Coronary artery (tissue), 2 donors: ENCODE measurements around the gene ACD.

ENCODE experiments used
- DNase-seq: peaks from one replicate; pipeline ENCODE4 v3.0.0-alpha.2; 2017; ENCODE audit warnings: low spot score
- H3K27ac ChIP-seq, 2 donors: fragments of 200-600 bp; sonication (generic); one replicate each; pipeline ENCODE4 v1.5.1; 2016 to 2019
- H3K4me3 ChIP-seq: fragments of 200-600 bp; sonication (generic); 2 replicates; pipeline ENCODE4 v1.5.1; 2016; ENCODE audit warnings: mild to moderate bottlenecking, moderate library complexity
- CTCF ChIP-seq: fragments of 200-600 bp; sonication (generic); IDR thresholded peaks from one replicate; pipeline ENCODE4 v1.5.1; 2019; ENCODE audit warnings: antibody characterized with exemption

Gene ACD

GRCh38 chr16:67683767-67684166, 23.7 kb upstream of the ACD start:
- no peak for DNase-seq
- TF ChIP-seq CTCF, result no peak

GRCh38 chr16:67679935-67680897, 20.2 kb upstream of the ACD start:
- TF ChIP-seq CTCF, result no peak
- DNase-seq, result no peak
- Histone ChIP-seq H3K4me3 (no peak overlapping the region), H3K27ac (no peak overlapping the region)

More at GRCh38 chr16:67683767-67684166, 23.7 kb upstream of the ACD start:
- no peak overlapping the region for H3K27ac ChIP-seq
- H3K4me3 ChIP-seq, result no peak overlapping the region

GRCh38 chr16:67678354-67679023, 18.4 kb upstream of the ACD start:
- Histone ChIP-seq H3K27ac (no peak overlapping the region), H3K4me3 (no peak overlapping the region)
- DNase-seq, result no peak
- no peak for TF ChIP-seq CTCF

GRCh38 chr16:67677712-67678111, 17.7 kb upstream of the ACD start:
- H3K27ac ChIP-seq, result no peak overlapping the region
- DNase-seq, result no peak
- no peak for TF ChIP-seq CTCF
- H3K4me3 ChIP-seq, result no peak overlapping the region

- no peak overlapping the region for H3K27ac ChIP-seq
- DNase-seq, result no peak
- H3K4me3 ChIP-seq, result no peak overlapping the region
- TF ChIP-seq CTCF, result no peak
These were observed 16.9 kb upstream of the ACD start for GRCh38 chr16:67676939-67677338.

GRCh38 chr16:67676516-67676915, 16.5 kb upstream of the ACD start:
- Histone ChIP-seq H3K4me3 (no peak overlapping the region), H3K27ac (no peak overlapping the region)
- no peak for TF ChIP-seq CTCF
- DNase-seq, result no peak
